Esophagus muscularis mucosa (tissue), 4 donors: ENCODE results near the gene NAALADL1.

Experiments used
- EP300 ChIP-seq: sonication (generic); formaldehyde crosslinking; IDR thresholded peaks from one replicate; pipeline ENCODE4 v1.6.1; 2017; ENCODE audit warnings: antibody characterized with exemption
- POLR2A ChIP-seq: fragments of 450-650 bp; IDR thresholded peaks from one replicate; pipeline ENCODE4 v1.6.1; 2017; ENCODE audit warnings: antibody characterized with exemption, moderate library complexity, mild to moderate bottlenecking, low read depth
- POLR2AphosphoS5 ChIP-seq, 2 donors: sonication (generic); formaldehyde crosslinking; IDR thresholded peaks; one replicate each; pipeline ENCODE4 v1.6.1; 2017; ENCODE audit warnings: antibody characterized with exemption in 2 of 2
- TF ChIP-seq, protein P1 (sequence below), 3 experiments: fragments of 200-600 bp in 2 of 3; fragments of 450-650 bp in 1 of 3; sonication (generic) in 2 of 3; IDR thresholded peaks; one replicate each; pipeline ENCODE4 v1.5.1; 2017 to 2019; ENCODE audit warnings: antibody characterized with exemption in 3 of 3, mild to moderate bottlenecking in 2 of 3, moderate library complexity in 1 of 3

DNA sequence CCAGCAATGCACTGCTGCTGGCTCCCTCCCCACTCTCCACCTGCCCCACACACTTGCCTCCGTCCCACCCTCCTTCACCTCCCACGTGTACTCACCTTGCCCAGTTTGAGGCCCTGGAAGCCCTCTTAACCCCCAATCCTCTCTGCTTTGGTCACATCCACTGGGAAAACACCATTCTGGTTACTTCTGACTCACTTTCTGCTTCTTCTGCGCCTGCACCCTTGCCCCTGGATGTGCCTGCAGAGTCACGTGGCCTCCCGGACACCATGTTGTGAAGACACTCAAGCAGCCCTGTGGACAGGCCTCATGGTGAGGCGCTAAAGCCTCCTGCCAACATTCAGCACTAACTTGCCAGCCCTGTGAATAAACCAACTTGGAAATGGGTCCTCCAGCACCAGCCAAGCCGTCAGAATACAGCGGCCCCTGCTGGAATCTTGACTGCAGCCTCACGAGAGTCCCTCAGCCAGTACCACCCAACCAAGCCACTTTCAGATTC lies 2.6 kb upstream of the NAALADL1 start:
- TF ChIP-seq, protein P1, sequence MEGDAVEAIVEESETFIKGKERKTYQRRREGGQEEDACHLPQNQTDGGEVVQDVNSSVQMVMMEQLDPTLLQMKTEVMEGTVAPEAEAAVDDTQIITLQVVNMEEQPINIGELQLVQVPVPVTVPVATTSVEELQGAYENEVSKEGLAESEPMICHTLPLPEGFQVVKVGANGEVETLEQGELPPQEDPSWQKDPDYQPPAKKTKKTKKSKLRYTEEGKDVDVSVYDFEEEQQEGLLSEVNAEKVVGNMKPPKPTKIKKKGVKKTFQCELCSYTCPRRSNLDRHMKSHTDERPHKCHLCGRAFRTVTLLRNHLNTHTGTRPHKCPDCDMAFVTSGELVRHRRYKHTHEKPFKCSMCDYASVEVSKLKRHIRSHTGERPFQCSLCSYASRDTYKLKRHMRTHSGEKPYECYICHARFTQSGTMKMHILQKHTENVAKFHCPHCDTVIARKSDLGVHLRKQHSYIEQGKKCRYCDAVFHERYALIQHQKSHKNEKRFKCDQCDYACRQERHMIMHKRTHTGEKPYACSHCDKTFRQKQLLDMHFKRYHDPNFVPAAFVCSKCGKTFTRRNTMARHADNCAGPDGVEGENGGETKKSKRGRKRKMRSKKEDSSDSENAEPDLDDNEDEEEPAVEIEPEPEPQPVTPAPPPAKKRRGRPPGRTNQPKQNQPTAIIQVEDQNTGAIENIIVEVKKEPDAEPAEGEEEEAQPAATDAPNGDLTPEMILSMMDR (IDR thresholded peaks at IDR 0.05), result peak in 2 of 3 experiments; percentile 16 to 25
- TF ChIP-seq EP300, result no peak
- TF ChIP-seq POLR2A, result no peak
- no peak for TF ChIP-seq POLR2AphosphoS5 (IDR thresholded peaks at IDR 0.05)
